Activated CD4-positive, alpha-beta T cell treated with anti-CD3 and anti-CD28 coated beads for 36 hours (primary cell): Measurements from ENCODE around the gene ZNF827. TPM values are rescaled to one million over a fixed set of nuclear protein-coding genes. Genes with fewer than 3 reads are reported as not detected.
A peak's percentile ranks its signal among the peaks of the same experiment; 100 is the strongest.

ENCODE experiments used
- ATAC-seq: fragments of 200-7000 bp; cut with Tn5 transposase; one replicate; pipeline ENCODE4 v1.10.0; 2021; ENCODE audit warnings: mild to moderate bottlenecking, moderate library complexity
- CTCF ChIA-PET: fragments of 350-600 bp; sonication (Branson Sonifier 250); formaldehyde crosslinking; loops from one replicate; lab custom pipeline; 2021; ENCODE audit warnings: antibody characterized with exemption; lab: Charles Lee
- POLR2A ChIA-PET: fragments of 350-600 bp; sonication (Branson Sonifier 250); formaldehyde crosslinking; loops from one replicate; lab custom pipeline; 2021; ENCODE audit warnings: antibody characterized with exemption, inconsistent platforms; lab: Charles Lee
- DNase-seq: peaks from one replicate; pipeline ENCODE4 v3.0.0-alpha.2; 2020
- H3K27ac Mint-ChIP-seq: one replicate; pipeline ENCODE4 v1.8.0; 2021; ENCODE audit warnings: mixed read lengths
- H3K27me3 Mint-ChIP-seq: one replicate; pipeline ENCODE4 v1.8.0; 2021; ENCODE audit warnings: mixed read lengths
- H3K36me3 Mint-ChIP-seq: one replicate; pipeline ENCODE4 v1.8.0; 2021; ENCODE audit warnings: low read depth, mixed read lengths
- H3K4me1 Mint-ChIP-seq: one replicate; pipeline ENCODE4 v1.8.0; 2021; ENCODE audit warnings: mixed read lengths
- H3K4me3 Mint-ChIP-seq: one replicate; pipeline ENCODE4 v1.8.0; 2021; ENCODE audit warnings: mild to moderate bottlenecking, moderate library complexity, mixed read lengths
- H3K9me3 Mint-ChIP-seq: one replicate; pipeline ENCODE4 v1.8.0; 2021; ENCODE audit warnings: low read depth, mixed read lengths
- intact Hi-C, 2 experiments: fragments of 100-400 bp; cut with DNase I in 1 of 2; cut with micrococcal nuclease in 1 of 2; formaldehyde crosslinking; loops; one replicate each; pipeline versions ENCODE4 v1.14.2 to v1.15.1; 2022 to 2024; cut with DNase I, micrococcal nuclease
- total RNA-seq, 2 experiments: library from RNA; stranded (reverse); gene quantifications; one replicate each; pipeline ENCODE4 v1.2.3, GENCODE V29; 2021

Gene ZNF827
- total RNA-seq, 2 experiments from 2014 or later: 21.2 to 26.6 TPM

DNA sequence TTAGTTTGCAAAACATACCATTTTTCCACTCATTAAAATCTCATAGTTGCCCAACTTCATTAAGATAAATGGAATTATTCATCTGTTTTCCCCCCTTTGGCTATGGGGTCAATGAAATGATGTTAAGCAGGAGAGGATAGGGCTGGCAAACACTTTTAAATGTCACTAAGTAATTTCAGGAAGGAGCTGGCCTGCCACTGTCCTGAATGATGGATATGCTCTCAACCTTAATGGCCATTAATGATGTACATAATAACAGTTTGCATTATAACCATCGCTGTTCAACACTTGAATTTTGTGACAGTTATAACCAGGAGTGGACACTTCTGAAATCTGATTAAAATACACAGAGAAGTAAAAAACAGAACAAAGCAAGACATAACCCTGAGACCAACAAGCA, 181.4 kb downstream of the ZNF827 start:
- ATAC-seq (no peak), DNase-seq (no peak)
- Mint-ChIP-seq H3K4me1 (peaks cover 30% of the 10 kb centered on the region), H3K4me3 (no peak overlapping the region), H3K27ac (no peak overlapping the region), H3K36me3 (peaks cover 38% of the 10 kb centered on the region), H3K9me3 (peaks cover 2% of the 10 kb centered on the region), H3K27me3 (no peaks in the 10 kb centered on the region)
- POLR2A ChIA-PET: no interaction called here
- intact Hi-C loops: no loop called here
- CTCF ChIA-PET: interaction anchor here (1.1 kb wide), 1 partner anchor 21 kb away, joined by 4 read pairs; no protein-coding TSS in a partner anchor

DNA sequence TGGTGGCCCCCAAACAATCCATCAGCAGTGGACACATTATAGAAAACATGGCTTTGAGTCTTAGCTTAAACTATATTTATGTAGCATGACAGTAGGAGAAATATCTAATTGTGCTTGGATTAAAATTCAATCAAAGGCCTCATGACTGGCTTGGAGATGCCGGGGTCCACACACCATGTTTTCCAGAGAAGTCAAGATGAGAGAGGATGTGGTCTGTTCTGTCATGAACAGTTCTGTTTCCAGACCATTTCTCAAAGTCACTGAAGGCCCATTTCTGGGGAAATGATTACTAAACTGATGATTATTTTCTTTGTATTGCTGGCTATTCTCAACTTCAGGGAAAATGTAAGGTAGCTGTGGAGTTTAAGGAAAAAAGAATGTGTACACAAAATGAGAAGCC, 182.4 kb downstream of the ZNF827 start:
- DNase-seq: peak; percentile 30
- H3K4me1 Mint-ChIP-seq: peaks cover 30% of the 10 kb centered on the region
- peak; percentile 59 for ATAC-seq
- peak overlapping the region; percentile 53 for H3K27ac Mint-ChIP-seq
- intact Hi-C loops: no loop called here
- H3K27me3 Mint-ChIP-seq: peaks cover 1% of the 10 kb centered on the region
- ChIA-PET POLR2A (no interaction called here), CTCF (no interaction called here)
- no peak overlapping the region for H3K4me3 Mint-ChIP-seq
- peaks cover 30% of the 10 kb centered on the region for H3K36me3 Mint-ChIP-seq
- H3K9me3 Mint-ChIP-seq: peaks cover 2% of the 10 kb centered on the region

DNA sequence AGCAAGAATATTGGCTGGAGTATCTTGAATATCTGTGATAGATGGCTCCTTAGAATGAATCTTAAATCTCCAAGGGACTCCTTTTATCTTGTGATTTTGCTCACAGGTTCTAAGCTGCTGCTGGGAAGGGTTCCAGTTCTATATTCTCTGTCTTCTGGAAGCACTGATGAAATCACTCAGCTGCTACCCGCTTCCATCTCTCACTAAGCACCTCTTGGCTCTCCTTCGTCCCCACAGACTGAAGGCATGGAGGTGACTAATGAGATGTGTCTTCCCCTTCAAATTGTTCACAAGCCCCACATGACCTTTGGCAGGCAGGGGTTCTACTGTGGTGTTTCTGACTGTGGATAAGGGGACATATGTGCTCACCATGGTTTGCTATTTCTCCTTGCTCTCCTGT, 182.8 kb downstream of the ZNF827 start:
- Mint-ChIP-seq H3K4me1 (peaks cover 30% of the 10 kb centered on the region), H3K27me3 (peaks cover 1% of the 10 kb centered on the region), H3K27ac (peak overlapping the region; percentile 53), H3K9me3 (peaks cover 2% of the 10 kb centered on the region), H3K36me3 (peaks cover 27% of the 10 kb centered on the region), H3K4me3 (no peak overlapping the region)
- CTCF ChIA-PET: interaction anchor here (0.8 kb wide), 1 partner anchor 43 kb away, joined by 3 read pairs; no protein-coding TSS in a partner anchor
- intact Hi-C loops: no loop called here
- no peak for DNase-seq
- ATAC-seq: peak; percentile 48
- POLR2A ChIA-PET: no interaction called here

DNA sequence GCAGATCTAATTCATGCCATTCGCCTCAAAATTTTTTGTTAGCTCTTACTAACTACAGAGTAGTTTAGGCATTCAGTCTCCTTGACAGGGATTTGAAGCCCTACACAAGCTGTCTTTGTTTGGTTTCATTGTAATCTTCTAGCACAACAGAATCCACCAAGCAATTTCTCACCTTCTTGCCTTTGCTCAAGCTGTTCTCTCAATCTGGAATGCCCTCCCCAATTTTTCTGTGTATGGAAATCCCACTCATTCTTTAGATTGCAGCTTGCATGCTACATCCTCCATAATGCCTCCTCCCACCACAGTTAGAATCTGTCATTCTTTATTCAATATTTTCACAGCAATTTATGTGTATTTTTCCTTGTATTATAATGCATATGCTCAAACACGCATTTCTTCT, 195.0 kb downstream of the ZNF827 start:
- ChIA-PET POLR2A (no interaction called here), CTCF (interaction anchor here (0.6 kb wide), 1 partner anchor 602 kb away, joined by 3 read pairs; no protein-coding TSS in a partner anchor)
- intact Hi-C loops: no loop called here
- ATAC-seq (no peak), DNase-seq (no peak)
- Mint-ChIP-seq H3K36me3 (no peaks in the 10 kb centered on the region), H3K4me3 (no peak overlapping the region), H3K27ac (no peak overlapping the region), H3K27me3 (peaks cover 28% of the 10 kb centered on the region), H3K4me1 (no peaks in the 10 kb centered on the region), H3K9me3 (no peaks in the 10 kb centered on the region)

DNA sequence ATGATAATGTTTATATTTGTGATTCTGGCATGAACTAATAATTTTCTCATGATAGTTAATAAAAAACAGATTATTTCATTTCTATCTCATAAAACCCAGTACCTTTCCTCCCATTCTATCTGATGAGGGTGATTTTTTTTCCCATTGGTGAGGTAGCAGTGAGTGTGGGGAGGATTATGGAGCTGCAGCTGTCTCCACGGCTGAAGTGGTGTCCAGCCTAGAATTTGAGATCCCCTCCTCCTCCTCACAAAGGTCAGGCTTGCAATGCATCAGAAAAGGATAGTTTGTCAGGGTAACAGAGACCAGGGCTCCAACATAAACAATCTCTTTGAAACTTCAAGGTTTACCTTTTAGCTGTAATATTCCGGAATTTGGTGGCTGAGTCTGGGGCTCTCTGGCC, 197.8 kb downstream of the ZNF827 start:
- Mint-ChIP-seq H3K27ac (no peak overlapping the region), H3K27me3 (peaks cover 13% of the 10 kb centered on the region), H3K4me3 (no peak overlapping the region), H3K36me3 (no peaks in the 10 kb centered on the region), H3K9me3 (no peaks in the 10 kb centered on the region), H3K4me1 (no peaks in the 10 kb centered on the region)
- DNase-seq (no peak), ATAC-seq (no peak)
- POLR2A ChIA-PET: no interaction called here
- CTCF ChIA-PET: no interaction called here
- intact Hi-C loops: no loop called here

DNA sequence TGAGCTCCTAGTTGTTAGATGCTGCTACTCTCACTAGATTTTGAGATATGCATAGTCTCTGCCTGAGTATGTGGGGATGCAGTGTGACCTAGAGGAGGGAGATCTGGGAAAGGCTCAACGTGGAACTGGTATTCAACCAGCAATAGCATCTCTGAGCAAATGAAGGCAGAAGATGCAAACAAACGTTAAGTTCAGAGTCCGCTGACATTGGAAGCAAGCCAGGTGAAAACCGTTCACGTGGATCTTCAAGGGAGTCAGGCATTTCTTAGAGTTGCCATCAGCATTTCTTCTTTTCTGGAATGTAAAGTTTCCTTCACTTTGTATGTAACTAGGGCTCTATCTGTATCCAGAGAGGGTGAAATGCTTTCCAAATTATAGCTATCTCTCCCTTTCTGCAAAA, 198.8 kb downstream of the ZNF827 start:
- ATAC-seq (no peak), DNase-seq (no peak)
- CTCF ChIA-PET: no interaction called here
- intact Hi-C loops: no loop called here
- H3K27ac Mint-ChIP-seq: no peak overlapping the region
- no peaks in the 10 kb centered on the region for H3K9me3 Mint-ChIP-seq
- no peaks in the 10 kb centered on the region for H3K36me3 Mint-ChIP-seq
- H3K4me1 Mint-ChIP-seq: peaks cover 2% of the 10 kb centered on the region
- POLR2A ChIA-PET: no interaction called here
- no peak overlapping the region for H3K4me3 Mint-ChIP-seq
- peaks cover 11% of the 10 kb centered on the region for H3K27me3 Mint-ChIP-seq

DNA sequence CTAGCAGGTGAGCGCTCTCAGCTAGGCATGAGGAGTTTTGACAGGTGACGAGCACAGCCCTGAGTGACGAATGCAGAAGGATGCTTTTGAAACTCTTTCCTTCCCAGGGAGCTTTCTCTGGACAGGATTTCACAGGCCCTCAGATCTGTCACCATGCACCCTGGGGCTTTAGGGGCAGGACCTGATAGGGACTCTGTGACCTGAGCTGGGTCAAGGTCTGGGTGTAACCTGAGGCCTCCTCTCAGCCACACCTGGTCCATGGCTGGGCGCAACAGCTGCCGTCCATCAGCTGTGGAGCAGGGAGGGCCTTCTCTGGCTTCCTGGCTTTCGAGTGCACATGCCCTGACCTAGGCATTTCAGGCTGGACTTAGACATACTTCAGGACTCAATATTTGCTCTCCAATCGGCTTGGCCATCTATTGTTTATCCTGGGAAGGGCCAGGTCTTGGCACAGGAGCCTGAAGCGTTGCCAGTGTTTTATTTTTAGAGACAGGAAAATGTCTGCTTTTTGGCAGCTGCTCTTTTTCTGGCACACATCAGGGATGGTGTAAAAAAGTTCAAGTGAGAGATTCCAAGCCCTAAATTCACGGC, 202.3 kb downstream of the ZNF827 start:
- Mint-ChIP-seq H3K27me3 (peaks cover 2% of the 10 kb centered on the region), H3K4me1 (peaks cover 23% of the 10 kb centered on the region), H3K4me3 (no peak overlapping the region), H3K27ac (no peak overlapping the region), H3K9me3 (no peaks in the 10 kb centered on the region), H3K36me3 (no peaks in the 10 kb centered on the region)
- no peak for ATAC-seq
- ChIA-PET POLR2A (no interaction called here), CTCF (interaction anchor here (0.8 kb wide), 1 partner anchor 21 kb away, joined by 4 read pairs; no protein-coding TSS in a partner anchor)
- intact Hi-C loops: no loop called here
- no peak for DNase-seq

DNA sequence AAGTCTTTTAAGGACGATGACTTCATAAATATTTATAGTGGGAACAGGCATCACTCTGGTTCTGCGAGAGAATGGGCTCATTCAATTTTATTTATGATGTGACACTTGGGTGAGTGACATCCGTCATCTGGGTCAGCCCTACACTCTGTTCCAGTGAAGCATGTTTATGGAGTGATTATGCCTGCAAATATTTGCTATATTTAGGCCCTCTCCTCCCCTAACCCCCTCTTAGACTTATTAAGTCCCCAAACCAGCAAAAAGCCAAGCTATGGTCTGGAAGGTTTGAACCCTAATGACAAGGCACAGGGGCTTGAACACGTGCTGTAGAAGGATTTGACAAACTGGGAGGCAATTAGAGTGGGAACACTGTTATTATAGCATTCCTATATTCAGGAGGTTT, 202.8 kb downstream of the ZNF827 start:
- ChIA-PET POLR2A (no interaction called here), CTCF (interaction anchor here (0.8 kb wide), 1 partner anchor 22 kb away, joined by 4 read pairs; no protein-coding TSS in a partner anchor)
- no peak for ATAC-seq
- no peak overlapping the region for H3K4me3 Mint-ChIP-seq
- H3K4me1 Mint-ChIP-seq: peaks cover 23% of the 10 kb centered on the region
- H3K27me3 Mint-ChIP-seq: peaks cover 2% of the 10 kb centered on the region
- no peak overlapping the region for H3K27ac Mint-ChIP-seq
- no peaks in the 10 kb centered on the region for H3K9me3 Mint-ChIP-seq
- H3K36me3 Mint-ChIP-seq: no peaks in the 10 kb centered on the region
- intact Hi-C loops: no loop called here
- DNase-seq: no peak

DNA sequence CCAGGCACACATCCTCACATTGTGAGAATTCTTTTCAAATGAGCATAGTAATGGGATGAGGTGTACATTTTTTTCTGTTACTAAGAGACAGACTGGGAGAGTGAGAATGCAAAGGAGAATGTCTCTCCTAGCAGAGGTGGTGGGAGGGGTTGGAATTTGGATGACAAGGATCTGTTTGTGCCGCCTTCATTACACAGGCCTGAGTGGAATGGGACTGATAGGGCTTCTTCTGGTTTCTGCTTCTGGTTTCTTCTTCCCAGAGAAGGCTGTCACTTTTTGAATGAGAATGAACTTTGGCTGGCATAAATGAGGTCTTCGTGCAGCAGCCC, 203.3 kb downstream of the ZNF827 start:
- ATAC-seq: no peak
- Mint-ChIP-seq H3K27me3 (peaks cover 2% of the 10 kb centered on the region), H3K4me1 (peaks cover 23% of the 10 kb centered on the region), H3K4me3 (no peak overlapping the region), H3K27ac (no peak overlapping the region), H3K36me3 (no peaks in the 10 kb centered on the region), H3K9me3 (no peaks in the 10 kb centered on the region)
- CTCF ChIA-PET: no interaction called here
- POLR2A ChIA-PET: no interaction called here
- no peak for DNase-seq
- intact Hi-C loops: no loop called here

DNA sequence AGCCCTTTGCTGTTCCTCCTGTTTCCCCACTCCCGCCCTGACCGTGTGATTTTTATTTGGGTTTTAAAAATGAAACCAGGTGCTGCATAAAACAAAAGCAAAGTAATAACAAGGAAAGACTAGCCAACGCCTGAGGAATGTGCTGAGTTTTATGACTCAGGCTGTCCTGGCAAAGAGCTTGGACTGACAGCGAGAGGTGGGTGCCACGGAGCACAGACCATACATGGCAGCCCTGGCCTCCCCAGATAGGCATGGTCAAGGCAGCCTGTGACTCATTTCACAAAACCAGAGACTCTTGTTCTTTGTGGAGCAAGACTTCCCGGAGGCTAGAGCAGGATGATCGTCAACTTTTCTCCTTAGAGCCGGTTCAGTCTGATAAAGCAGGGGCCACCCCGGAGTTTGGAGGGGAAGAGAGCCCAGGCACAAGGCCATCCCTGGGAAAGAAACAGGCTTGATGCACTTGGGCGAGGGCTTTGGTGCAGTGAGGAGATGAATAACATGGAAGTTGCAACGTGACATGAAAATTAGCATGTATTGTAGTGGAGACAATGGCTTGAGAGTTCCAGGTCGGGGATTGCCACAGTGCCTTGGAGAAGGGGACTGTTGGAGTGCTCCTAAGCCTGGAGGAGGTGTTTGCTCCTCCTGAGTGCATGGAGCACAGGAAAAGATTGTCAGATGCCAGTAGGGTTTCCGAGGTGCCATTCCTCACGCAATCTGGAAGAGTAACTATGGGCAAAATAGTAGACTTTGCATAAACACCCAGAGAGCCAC, 203.9 kb downstream of the ZNF827 start:
- H3K27me3 Mint-ChIP-seq: peaks cover 2% of the 10 kb centered on the region
- DNase-seq (peak; percentile 10), ATAC-seq (peak; percentile 14)
- no peak overlapping the region for H3K4me3 Mint-ChIP-seq
- no peaks in the 10 kb centered on the region for H3K36me3 Mint-ChIP-seq
- CTCF ChIA-PET: no interaction called here
- peaks cover 23% of the 10 kb centered on the region for H3K4me1 Mint-ChIP-seq
- intact Hi-C loops: loop anchor here (5.0 kb wide), 3 partner anchors 112 to 723 kb away; partner anchors contain the start of gene LSM6 (in 1 of the 2)
- POLR2A ChIA-PET: no interaction called here
- no peaks in the 10 kb centered on the region for H3K9me3 Mint-ChIP-seq
- H3K27ac Mint-ChIP-seq: no peak overlapping the region

DNA sequence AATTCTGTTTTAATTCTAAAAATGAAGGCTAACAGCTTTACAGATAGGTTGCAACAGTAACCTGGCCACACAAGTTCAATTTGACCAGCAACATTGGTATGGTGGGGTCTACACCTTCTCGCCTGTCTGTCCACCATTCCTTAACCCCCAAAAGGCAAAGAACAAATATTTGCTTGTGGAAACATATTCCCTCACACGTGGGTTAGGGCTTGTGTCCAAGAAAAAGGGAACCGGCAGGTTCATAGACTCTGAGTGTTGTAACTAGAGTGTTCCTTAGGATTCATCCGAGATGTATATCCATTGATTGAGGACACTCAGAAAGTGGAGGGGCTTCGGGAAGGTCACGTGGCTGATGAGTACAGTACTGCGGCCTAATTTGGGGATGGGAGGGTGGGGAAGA, 204.6 kb downstream of the ZNF827 start:
- DNase-seq (no peak), ATAC-seq (no peak)
- no peaks in the 10 kb centered on the region for H3K36me3 Mint-ChIP-seq
- no peak overlapping the region for H3K4me3 Mint-ChIP-seq
- POLR2A ChIA-PET: interaction anchor here (0.6 kb wide), 1 partner anchor 552 kb away, joined by 8 read pairs; no protein-coding TSS in a partner anchor
- intact Hi-C loops: loop anchor here (5.0 kb wide), 3 partner anchors 112 to 723 kb away; partner anchors contain the start of gene LSM6 (in 1 of the 2)
- H3K9me3 Mint-ChIP-seq: no peaks in the 10 kb centered on the region
- H3K27ac Mint-ChIP-seq: no peak overlapping the region
- no peaks in the 10 kb centered on the region for H3K27me3 Mint-ChIP-seq
- H3K4me1 Mint-ChIP-seq: peaks cover 23% of the 10 kb centered on the region
- CTCF ChIA-PET: no interaction called here
